SU-DHL-6 (cell line): Measurements from ENCODE around the gene CRYAA.

Experiments used
- EZH2phosphoT487 ChIP-seq: fragments of 200-600 bp; sonication (generic), shearing (Covaris generic); conservative IDR thresholded peaks from 2 replicates; pipeline ENCODE4 v1.6.1; 2018; ENCODE audit warnings: mild to moderate bottlenecking, antibody characterized with exemption, low read length, moderate library complexity, mixed read lengths
- TF ChIP-seq, protein P1 (sequence below): fragments of 200-600 bp; sonication (generic); IDR thresholded peaks from one replicate; pipeline ENCODE4 v1.5.1; 2017; ENCODE audit warnings: antibody characterized with exemption, mild to moderate bottlenecking, low read length, moderate library complexity; ENCODE audit not compliant: insufficient read depth, poor library complexity, severe bottlenecking

DNA sequence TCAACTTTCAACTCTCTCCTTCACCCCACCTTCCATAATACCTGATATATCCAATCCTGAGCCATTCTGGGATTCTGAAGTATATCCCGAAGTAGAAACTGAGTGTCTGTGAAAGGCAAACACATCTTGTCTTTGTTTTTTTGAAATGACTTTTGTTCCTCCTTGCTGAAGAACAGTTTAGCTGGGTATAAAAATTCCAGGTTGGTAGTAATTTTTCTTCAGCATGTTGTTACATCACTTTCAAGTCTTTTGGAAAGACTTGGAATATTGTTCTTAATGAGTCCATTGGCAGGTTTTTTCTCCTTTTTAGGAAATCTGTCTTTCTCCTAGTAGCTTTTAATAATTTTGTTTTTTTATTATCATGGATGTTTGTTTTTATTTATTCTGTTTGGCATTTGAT, 32.7 kb downstream of the CRYAA start:
- TF ChIP-seq, protein P1, sequence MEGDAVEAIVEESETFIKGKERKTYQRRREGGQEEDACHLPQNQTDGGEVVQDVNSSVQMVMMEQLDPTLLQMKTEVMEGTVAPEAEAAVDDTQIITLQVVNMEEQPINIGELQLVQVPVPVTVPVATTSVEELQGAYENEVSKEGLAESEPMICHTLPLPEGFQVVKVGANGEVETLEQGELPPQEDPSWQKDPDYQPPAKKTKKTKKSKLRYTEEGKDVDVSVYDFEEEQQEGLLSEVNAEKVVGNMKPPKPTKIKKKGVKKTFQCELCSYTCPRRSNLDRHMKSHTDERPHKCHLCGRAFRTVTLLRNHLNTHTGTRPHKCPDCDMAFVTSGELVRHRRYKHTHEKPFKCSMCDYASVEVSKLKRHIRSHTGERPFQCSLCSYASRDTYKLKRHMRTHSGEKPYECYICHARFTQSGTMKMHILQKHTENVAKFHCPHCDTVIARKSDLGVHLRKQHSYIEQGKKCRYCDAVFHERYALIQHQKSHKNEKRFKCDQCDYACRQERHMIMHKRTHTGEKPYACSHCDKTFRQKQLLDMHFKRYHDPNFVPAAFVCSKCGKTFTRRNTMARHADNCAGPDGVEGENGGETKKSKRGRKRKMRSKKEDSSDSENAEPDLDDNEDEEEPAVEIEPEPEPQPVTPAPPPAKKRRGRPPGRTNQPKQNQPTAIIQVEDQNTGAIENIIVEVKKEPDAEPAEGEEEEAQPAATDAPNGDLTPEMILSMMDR: no peak
- TF ChIP-seq EZH2phosphoT487: no peak
